CD4-positive, CD25-positive, alpha-beta regulatory T cell (primary cell): Measurements from ENCODE around the gene EPHB2. TPM values are rescaled to one million over a fixed set of nuclear protein-coding genes. Genes with fewer than 3 reads are reported as not detected.

Experiments used
- ATAC-seq, 2 donors: fragments of 150-1000 bp; cut with Tn5 transposase; one replicate each; pipeline ENCODE4 v1.10.0; 2021; ENCODE audit warnings: low read depth in 2 of 2, moderate number of reproducible peaks in 2 of 2, moderate library complexity in 1 of 2
- DNase-seq, 3 donors: peaks; one replicate each; pipeline versions ENCODE4 v3.0.0 to v3.0.0-alpha.2; 2012 to 2022; ENCODE audit warnings: mixed read lengths in 1 of 3
- H3K27ac ChIP-seq: one replicate; pipeline ENCODE4 v1.7.0; 2013; ENCODE audit warnings: mild to moderate bottlenecking, low read length; ENCODE audit not compliant: insufficient read depth, poor library complexity, severe bottlenecking
- H3K27me3 ChIP-seq: one replicate; pipeline ENCODE4 v1.7.0; 2013; ENCODE audit warnings: low read length; ENCODE audit not compliant: control insufficient read depth, insufficient read depth
- H3K36me3 ChIP-seq: one replicate; pipeline ENCODE4 v1.7.0; 2013; ENCODE audit warnings: mild to moderate bottlenecking, low read length, moderate library complexity; ENCODE audit not compliant: control insufficient read depth, insufficient read depth
- H3K4me1 ChIP-seq: 2 replicates; pipeline ENCODE4 v1.7.0; 2013; ENCODE audit warnings: mild to moderate bottlenecking, low read length; ENCODE audit not compliant: insufficient read depth, control insufficient read depth, poor library complexity, severe bottlenecking
- H3K4me3 ChIP-seq: one replicate; pipeline ENCODE4 v1.7.0; 2013; ENCODE audit warnings: low read depth, mild to moderate bottlenecking, low read length, moderate library complexity
- H3K9me3 ChIP-seq, 2 experiments: 1 replicate in 1 of 2; 2 replicates in 1 of 2; pipeline ENCODE4 v1.7.0; 2013; ENCODE audit warnings: low read length in 2 of 2, mild to moderate bottlenecking in 1 of 2, moderate library complexity in 1 of 2; ENCODE audit not compliant: control insufficient read depth in 2 of 2
- H3K27ac Mint-ChIP-seq, 3 donors: one replicate each; pipeline ENCODE4 v1.8.0; 2020 to 2022; ENCODE audit warnings: mild to moderate bottlenecking in 3 of 3, mixed read lengths in 3 of 3, moderate library complexity in 2 of 3
- H3K27me3 Mint-ChIP-seq: one replicate; pipeline ENCODE4 v1.8.0; 2022; ENCODE audit warnings: mild to moderate bottlenecking, mixed read lengths
- H3K36me3 Mint-ChIP-seq: one replicate; pipeline ENCODE4 v1.8.0; 2020; ENCODE audit warnings: mixed read lengths
- H3K4me1 Mint-ChIP-seq, 4 donors: one replicate each; pipeline ENCODE4 v1.8.0; 2020 to 2022; ENCODE audit warnings: mixed read lengths in 4 of 4, mild to moderate bottlenecking in 1 of 4
- H3K4me3 Mint-ChIP-seq, 4 donors: one replicate each; pipeline ENCODE4 v1.8.0; 2020 to 2022; ENCODE audit warnings: mild to moderate bottlenecking in 4 of 4, mixed read lengths in 4 of 4, moderate library complexity in 3 of 4
- H3K9me3 Mint-ChIP-seq, 7 donors: one replicate each; pipeline ENCODE4 v1.8.0; 2020 to 2022; ENCODE audit warnings: mixed read lengths in 7 of 7, mild to moderate bottlenecking in 3 of 7, moderate library complexity in 2 of 7
- polyA plus RNA-seq, 4 donors: library from polyadenylated mRNA; unstranded; fragments of 300-500 nt; fragmentation: Illumina TruSeq; gene quantifications; one replicate each; pipeline ENCODE4 v1.2.3, GENCODE V29; 2021
- total RNA-seq: library from RNA; stranded (reverse); gene quantifications from one replicate; pipeline ENCODE4 v1.2.3, GENCODE V29; 2022

Gene EPHB2
- total and polyA plus RNA-seq, 5 donors from 2014 or later, result not detected

DNA sequence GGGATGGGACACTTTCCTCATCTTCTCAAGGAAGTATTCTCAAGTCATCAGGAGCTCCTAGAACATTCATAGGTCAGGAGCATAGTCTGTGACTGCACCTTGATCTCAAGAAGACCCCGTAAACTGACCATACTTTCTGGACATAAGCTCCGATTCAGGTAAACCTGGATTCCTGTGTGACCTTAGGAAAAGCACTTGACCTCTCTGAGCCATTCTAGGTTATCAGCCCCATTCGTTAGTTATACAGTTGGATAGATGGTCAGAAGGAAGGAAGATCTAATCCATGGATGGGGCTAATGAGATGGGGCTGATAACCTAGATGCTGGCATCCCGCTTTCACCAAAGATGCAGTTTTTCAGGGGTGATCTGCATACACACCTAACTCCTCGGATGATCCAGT lies 114.3 kb downstream of the EPHB2 start:
- DNase-seq, result no peak
- no peaks in the 10 kb centered on the region for H3K4me1 ChIP-seq
- no peak overlapping the region for H3K4me3 ChIP-seq
- H3K27ac Mint-ChIP-seq, result no peak overlapping the region
- no peaks in the 10 kb centered on the region for H3K36me3 Mint-ChIP-seq
- H3K27ac ChIP-seq, result no peak overlapping the region
- no peaks in the 10 kb centered on the region for H3K4me1 Mint-ChIP-seq
- H3K4me3 Mint-ChIP-seq, result no peak overlapping the region
- H3K36me3 ChIP-seq, result no peaks in the 10 kb centered on the region
- H3K27me3 Mint-ChIP-seq, result peaks cover 4% of the 10 kb centered on the region
- peaks cover 0 to 2% (median 0%) of the 10 kb centered on the region in 7 donors for H3K9me3 Mint-ChIP-seq
- no peaks in the 10 kb centered on the region for H3K9me3 ChIP-seq
- ATAC-seq, result no peak
- no peaks in the 10 kb centered on the region for H3K27me3 ChIP-seq

GRCh38 chr1:22825486-22826189 lies 115.0 kb downstream of the EPHB2 start:
- Histone ChIP-seq H3K27ac (no peak overlapping the region), H3K9me3 (no peaks in the 10 kb centered on the region), H3K4me1 (no peaks in the 10 kb centered on the region), H3K27me3 (no peaks in the 10 kb centered on the region), H3K36me3 (no peaks in the 10 kb centered on the region), H3K4me3 (no peak overlapping the region)
- no peak overlapping the region for H3K4me3 Mint-ChIP-seq
- H3K4me1 Mint-ChIP-seq, result no peaks in the 10 kb centered on the region
- H3K27ac Mint-ChIP-seq, result no peak overlapping the region
- no peak for ATAC-seq
- peaks cover 5% of the 10 kb centered on the region for H3K27me3 Mint-ChIP-seq
- peaks cover 0 to 2% (median 0%) of the 10 kb centered on the region in 7 donors for H3K9me3 Mint-ChIP-seq
- no peak for DNase-seq
- no peaks in the 10 kb centered on the region for H3K36me3 Mint-ChIP-seq

DNA sequence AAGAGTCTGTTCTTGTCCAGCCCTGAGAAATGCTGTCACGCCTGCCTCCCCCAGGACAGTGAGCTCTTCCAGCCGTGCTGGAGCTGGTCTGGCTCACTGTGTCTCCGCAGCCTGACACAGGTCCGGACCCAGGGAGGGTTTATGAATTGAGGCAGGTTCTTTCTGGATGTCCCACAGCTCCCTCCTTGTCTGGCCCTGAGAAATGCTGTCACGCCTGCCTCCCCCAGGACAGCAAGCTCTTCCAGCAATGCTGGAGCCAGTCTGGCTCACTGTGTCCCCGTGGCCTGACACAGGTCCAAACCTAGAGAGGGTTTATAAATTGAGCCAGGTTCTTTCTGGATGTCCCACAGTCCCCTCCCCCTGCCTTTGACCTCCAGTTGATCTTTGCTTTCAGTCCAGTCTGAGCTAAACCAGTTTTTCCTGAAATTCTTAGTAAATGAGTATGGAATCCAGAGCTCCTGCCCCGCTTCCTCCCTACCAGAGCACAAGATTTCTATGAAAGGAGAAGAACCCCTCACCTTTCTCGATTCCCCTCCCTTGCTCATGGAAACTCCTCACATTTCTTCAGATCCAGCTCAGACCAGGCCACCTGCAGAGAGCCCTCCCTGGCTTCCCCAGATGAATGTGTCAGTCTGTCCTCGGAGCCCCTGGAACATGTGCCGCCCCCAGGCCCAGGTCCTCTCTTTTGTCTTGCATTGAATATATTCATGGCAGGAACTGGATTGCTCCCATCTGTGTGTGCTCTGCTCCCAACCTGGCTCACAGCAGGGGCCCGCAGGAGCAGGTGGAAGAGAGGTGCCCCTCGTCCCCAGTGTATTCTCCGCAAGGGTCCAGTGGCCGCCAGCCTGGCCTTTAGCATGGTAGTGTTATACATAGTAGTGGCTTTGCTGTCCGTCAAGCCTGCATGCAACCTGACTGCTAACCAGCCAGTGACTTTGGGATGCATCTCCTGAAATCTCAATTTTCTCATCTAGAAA lies 116.3 kb downstream of the EPHB2 start:
- no peaks in the 10 kb centered on the region for H3K9me3 ChIP-seq
- Mint-ChIP-seq H3K36me3 (no peaks in the 10 kb centered on the region), H3K9me3 (no peaks in the 10 kb centered on the region), H3K27ac (no peak overlapping the region), H3K4me3 (no peak overlapping the region), H3K4me1 (no peaks in the 10 kb centered on the region), H3K27me3 (peaks cover 10% of the 10 kb centered on the region)
- no peaks in the 10 kb centered on the region for H3K36me3 ChIP-seq
- H3K27ac ChIP-seq, result no peak overlapping the region
- H3K4me1 ChIP-seq, result no peaks in the 10 kb centered on the region
- no peak for ATAC-seq
- no peak for DNase-seq
- no peak overlapping the region for H3K4me3 ChIP-seq
- no peaks in the 10 kb centered on the region for H3K27me3 ChIP-seq

DNA sequence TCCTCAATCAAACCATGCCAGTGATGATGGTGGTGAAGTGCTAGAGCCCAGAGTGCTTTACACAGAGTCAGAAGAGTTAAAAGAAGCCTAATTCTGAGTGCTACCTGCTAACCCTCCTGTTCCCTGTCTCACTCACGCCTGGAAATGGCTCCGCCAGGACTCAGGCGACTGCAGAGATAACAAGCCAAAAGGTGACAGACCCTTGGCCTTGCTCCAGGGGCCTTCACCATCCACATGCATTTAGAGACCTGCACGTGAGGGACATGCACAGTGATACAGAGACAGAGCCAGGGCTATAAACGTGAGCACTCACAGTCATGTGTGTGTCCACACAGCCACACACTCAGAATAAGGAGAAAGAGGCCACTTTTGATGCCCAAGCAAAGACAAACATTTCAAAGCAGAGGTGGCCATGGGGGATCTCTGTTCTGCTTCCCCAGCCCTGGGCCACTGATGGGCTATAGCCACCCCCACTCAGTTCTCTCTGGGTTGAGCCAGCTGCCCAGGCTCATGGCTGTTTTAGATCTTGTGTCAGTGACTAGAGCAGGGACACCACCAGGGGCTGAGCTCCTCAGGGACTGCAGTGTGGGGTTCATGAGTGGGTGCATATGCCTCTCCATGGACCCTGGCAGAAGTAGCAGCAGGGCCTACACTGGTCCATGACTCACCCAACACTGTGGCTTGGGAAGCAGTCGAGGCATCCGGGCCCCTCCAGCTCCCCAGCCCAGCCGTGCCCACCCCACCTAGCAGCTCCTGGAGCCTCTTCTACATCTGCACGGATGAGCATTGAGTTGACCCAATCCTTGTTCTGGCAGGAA lies 117.2 kb downstream of the EPHB2 start:
- Mint-ChIP-seq H3K36me3 (no peaks in the 10 kb centered on the region), H3K4me3 (no peak overlapping the region), H3K27ac (no peak overlapping the region), H3K4me1 (no peaks in the 10 kb centered on the region), H3K9me3 (no peaks in the 10 kb centered on the region), H3K27me3 (peaks cover 10% of the 10 kb centered on the region)
- H3K4me3 ChIP-seq, result no peak overlapping the region
- no peaks in the 10 kb centered on the region for H3K27me3 ChIP-seq
- no peaks in the 10 kb centered on the region for H3K36me3 ChIP-seq
- H3K9me3 ChIP-seq, result no peaks in the 10 kb centered on the region
- ATAC-seq (no peak), DNase-seq (no peak)
- H3K27ac ChIP-seq, result no peak overlapping the region
- no peaks in the 10 kb centered on the region for H3K4me1 ChIP-seq

GRCh38 chr1:22828484-22829308 lies 118.1 kb downstream of the EPHB2 start:
- ATAC-seq (no peak), DNase-seq (no peak)
- Histone ChIP-seq H3K27ac (no peak overlapping the region), H3K4me3 (no peak overlapping the region), H3K27me3 (no peaks in the 10 kb centered on the region), H3K4me1 (no peaks in the 10 kb centered on the region), H3K36me3 (no peaks in the 10 kb centered on the region), H3K9me3 (no peaks in the 10 kb centered on the region)
- no peaks in the 10 kb centered on the region for H3K9me3 Mint-ChIP-seq
- H3K36me3 Mint-ChIP-seq, result no peaks in the 10 kb centered on the region
- no peaks in the 10 kb centered on the region for H3K4me1 Mint-ChIP-seq
- H3K27ac Mint-ChIP-seq, result no peak overlapping the region
- H3K27me3 Mint-ChIP-seq, result peaks cover 10% of the 10 kb centered on the region
- no peak overlapping the region for H3K4me3 Mint-ChIP-seq

DNA sequence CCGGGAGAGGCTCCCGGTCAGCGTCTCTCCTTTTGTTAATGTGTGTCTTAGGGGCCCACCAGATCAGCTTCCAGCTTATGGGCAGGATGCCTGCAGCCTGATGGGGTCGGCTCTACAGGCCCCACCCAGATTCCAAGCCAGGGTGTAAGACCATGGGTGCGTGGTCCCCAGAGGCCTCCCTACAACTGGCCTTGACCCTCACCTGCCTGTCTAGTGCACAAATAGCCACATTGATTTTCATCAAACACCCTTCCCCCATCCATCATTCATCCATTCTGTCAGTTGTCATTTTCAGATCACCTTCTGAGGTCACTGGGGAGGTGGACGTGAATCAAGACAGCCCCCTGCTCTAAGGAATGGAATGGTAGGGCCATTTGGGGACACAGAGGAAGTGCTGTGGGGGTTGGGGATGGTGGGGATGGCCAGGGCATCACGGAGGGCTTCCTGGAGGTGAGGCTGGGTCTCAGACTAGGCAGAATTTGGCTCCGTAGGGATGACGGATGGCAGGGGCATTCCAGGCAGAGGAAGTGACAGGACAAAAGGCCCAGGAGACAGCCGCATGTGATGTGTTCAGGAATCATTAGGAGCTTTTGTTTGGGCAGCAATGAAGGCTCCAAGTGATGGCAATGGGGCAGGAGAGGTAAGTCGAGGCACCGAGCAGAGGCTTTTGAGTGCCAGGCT lies 118.8 kb downstream of the EPHB2 start:
- ATAC-seq (no peak), DNase-seq (no peak)
- H3K27ac Mint-ChIP-seq, result no peak overlapping the region
- Histone ChIP-seq H3K27ac (no peak overlapping the region), H3K9me3 (no peaks in the 10 kb centered on the region), H3K27me3 (no peaks in the 10 kb centered on the region), H3K36me3 (no peaks in the 10 kb centered on the region), H3K4me1 (no peaks in the 10 kb centered on the region), H3K4me3 (no peak overlapping the region)
- H3K4me3 Mint-ChIP-seq, result no peak overlapping the region
- no peaks in the 10 kb centered on the region for H3K4me1 Mint-ChIP-seq
- no peaks in the 10 kb centered on the region for H3K9me3 Mint-ChIP-seq
- no peaks in the 10 kb centered on the region for H3K36me3 Mint-ChIP-seq
- H3K27me3 Mint-ChIP-seq, result peaks cover 10% of the 10 kb centered on the region
